Fibroblast of gingiva (primary cell): ENCODE results near the gene CEMP1.
A peak's percentile ranks its signal among the peaks of the same experiment; 100 is the strongest.
"Not testable (repeated sequence)": the region's sequence is repeated elsewhere in the genome, so short reads cannot be mapped to it uniquely, and the experiment has no call there.

Experiments used
- DNase-seq: peaks from one replicate; pipeline ENCODE4 v3.0.0-alpha.2; 2011; ENCODE audit warnings: low read depth

CEMP1 gene

GRCh38 chr16:2531371-2531695, at the start of gene CEMP1:
Gene CEMP1 (minus strand): TSS chr16:2531408. CDS start chr16:2531073, 335 bp downstream.
- no peak for DNase-seq

GRCh38 chr16:2580818-2581217, 49.6 kb upstream of the CEMP1 start:
- DNase-seq, result not testable (repeated sequence)

GRCh38 chr16:2580143-2580542, 48.9 kb upstream of the CEMP1 start:
- DNase-seq, result not testable (repeated sequence)

- DNase-seq, result not testable (repeated sequence)
Measured at GRCh38 chr16:2578905-2579304, 47.7 kb upstream of the CEMP1 start.

GRCh38 chr16:2577044-2577443, 45.8 kb upstream of the CEMP1 start:
- not testable (repeated sequence) for DNase-seq

GRCh38 chr16:2575839-2576238, 44.6 kb upstream of the CEMP1 start:
- not testable (repeated sequence) for DNase-seq

- not testable (repeated sequence) for DNase-seq
Measured at GRCh38 chr16:2572704-2573103, 41.5 kb upstream of the CEMP1 start.

- DNase-seq, result not testable (repeated sequence)
Measured at GRCh38 chr16:2568573-2568972, 37.4 kb upstream of the CEMP1 start.

GRCh38 chr16:2567506-2567905, 36.3 kb upstream of the CEMP1 start:
- not testable (repeated sequence) for DNase-seq

- not testable (repeated sequence) for DNase-seq
Measured at GRCh38 chr16:2560798-2561133, 29.6 kb upstream of the CEMP1 start.

GRCh38 chr16:2560131-2560797, 29.1 kb upstream of the CEMP1 start:
- not testable (repeated sequence) for DNase-seq

- DNase-seq, result not testable (repeated sequence)
Measured at GRCh38 chr16:2557150-2557549, 25.9 kb upstream of the CEMP1 start.

GRCh38 chr16:2554709-2555425, 23.7 kb upstream of the CEMP1 start:
- not testable (repeated sequence) for DNase-seq

- DNase-seq, result not testable (repeated sequence)
Measured at GRCh38 chr16:2551420-2551889, 20.2 kb upstream of the CEMP1 start.

- not testable (repeated sequence) for DNase-seq
Measured at GRCh38 chr16:2550283-2550878, 19.2 kb upstream of the CEMP1 start.

GRCh38 chr16:2543771-2544170, 12.6 kb upstream of the CEMP1 start:
- not testable (repeated sequence) for DNase-seq

- not testable (repeated sequence) for DNase-seq
Measured at GRCh38 chr16:2541409-2541808, 10.2 kb upstream of the CEMP1 start.

GRCh38 chr16:2540912-2541311, 9.7 kb upstream of the CEMP1 start:
- not testable (repeated sequence) for DNase-seq

- not testable (repeated sequence) for DNase-seq
Measured at GRCh38 chr16:2539845-2540458, 8.7 kb upstream of the CEMP1 start.

- not testable (repeated sequence) for DNase-seq
Measured at GRCh38 chr16:2539192-2539844, 8.1 kb upstream of the CEMP1 start.

- peak; percentile 95 for DNase-seq
Measured at GRCh38 chr16:2537451-2538379, 6.5 kb upstream of the CEMP1 start, which contains the start of gene PDPK1. Gene PDPK1 (plus strand): TSS chr16:2538021. CDS start chr16:2538113, 92 bp downstream.
